Urinary bladder (tissue), 4 donors: ENCODE results near the gene AIFM3. TPM values are rescaled to one million over a fixed set of nuclear protein-coding genes. Genes with fewer than 3 reads are reported as not detected.

Experiments used
- DNase-seq: peaks from one replicate; pipeline ENCODE4 v3.0.0-alpha.2; 2015; ENCODE audit errors: extremely low spot score
- H3K27ac ChIP-seq: one replicate; pipeline ENCODE4 v1.5.1; 2013; ENCODE audit warnings: low read depth, mild to moderate bottlenecking, moderate library complexity
- H3K36me3 ChIP-seq: one replicate; pipeline ENCODE4 v1.6.1; 2013; ENCODE audit warnings: mild to moderate bottlenecking, moderate library complexity; ENCODE audit not compliant: insufficient read depth
- H3K4me1 ChIP-seq: one replicate; pipeline ENCODE4 v1.6.1; 2013; ENCODE audit warnings: mild to moderate bottlenecking, moderate library complexity; ENCODE audit not compliant: insufficient read depth
- H3K4me3 ChIP-seq: one replicate; pipeline ENCODE4 v1.5.1; 2013; ENCODE audit warnings: low read depth, low read length
- WGBS: extraction: QIAGEN DNeasy Blood & Tissue Kit; methylation state at CpG from one replicate; pipeline ENCODE4 v1.1.7; 2013; 5-methylcytosine and 5-hydroxymethylcytosine counted together
- polyA plus RNA-seq: library from polyadenylated mRNA; stranded (reverse); fragments of 200-250 nt; gene quantifications from one replicate; pipeline ENCODE4 v1.2.3, GENCODE V29; 2013
- total RNA-seq: library from RNA; depleted of rRNA; stranded (reverse); fragments of >200 nt; gene quantifications from one replicate; pipeline ENCODE4 v1.2.3, GENCODE V29; 2014
- donor health status: healthy with polysubstance abuse.
- donor health status: healthy.

AIFM3 gene
- total and polyA plus RNA-seq, 2 donors = 0.53 to 2.8 TPM

DNA sequence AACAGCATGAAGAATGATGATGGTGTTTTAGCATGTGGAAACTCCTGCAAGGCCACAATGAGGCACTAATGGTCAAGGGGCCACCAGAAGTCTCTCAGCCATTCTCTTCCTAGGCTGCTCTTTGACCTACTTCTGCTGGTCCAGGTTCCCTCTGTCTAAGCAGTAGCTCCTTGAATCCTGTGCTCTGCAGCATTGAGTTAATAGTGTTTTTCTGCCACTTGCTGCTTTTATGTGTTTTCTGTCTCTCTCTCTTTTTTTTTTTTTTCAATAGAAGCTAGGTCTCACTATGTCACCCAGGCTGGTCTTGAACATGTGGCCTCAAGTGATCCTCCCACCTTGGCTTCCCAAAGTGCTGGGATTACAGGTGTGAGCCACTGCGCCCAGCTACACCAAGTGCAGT, 20.1 kb upstream of the AIFM3 start:
- no peak overlapping the region for H3K4me3 ChIP-seq
- 98% methylated on average over 1 of the region's 1 CpG for WGBS
- DNase-seq = no peak
- no peaks in the 10 kb centered on the region for H3K4me1 ChIP-seq
- no peak overlapping the region for H3K27ac ChIP-seq
- peaks cover 2% of the 10 kb centered on the region for H3K36me3 ChIP-seq

DNA sequence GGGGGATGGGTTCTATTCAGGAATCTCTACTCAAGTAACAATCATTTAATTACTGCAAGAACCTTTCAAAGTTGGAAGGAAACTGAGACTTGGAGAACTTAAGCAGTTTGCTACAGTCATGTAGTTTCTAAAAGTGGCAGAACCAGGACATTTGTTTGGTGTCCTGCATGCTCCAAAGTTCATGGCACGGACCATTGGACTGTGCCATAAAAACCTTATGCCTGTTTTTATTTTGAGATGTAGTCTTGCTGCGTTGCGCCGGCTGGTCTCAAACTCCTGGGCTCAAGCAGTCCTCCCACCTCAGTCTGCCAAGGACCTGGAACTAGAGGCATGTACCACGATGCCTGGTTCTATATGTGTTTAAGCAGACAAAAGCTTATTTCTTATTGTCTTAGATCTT, 18.6 kb upstream of the AIFM3 start:
- peaks cover 2% of the 10 kb centered on the region for H3K36me3 ChIP-seq
- H3K4me1 ChIP-seq = no peaks in the 10 kb centered on the region
- 82% methylated on average over 5 of the region's 5 CpGs for WGBS
- no peak overlapping the region for H3K4me3 ChIP-seq
- no peak overlapping the region for H3K27ac ChIP-seq
- DNase-seq = no peak

DNA sequence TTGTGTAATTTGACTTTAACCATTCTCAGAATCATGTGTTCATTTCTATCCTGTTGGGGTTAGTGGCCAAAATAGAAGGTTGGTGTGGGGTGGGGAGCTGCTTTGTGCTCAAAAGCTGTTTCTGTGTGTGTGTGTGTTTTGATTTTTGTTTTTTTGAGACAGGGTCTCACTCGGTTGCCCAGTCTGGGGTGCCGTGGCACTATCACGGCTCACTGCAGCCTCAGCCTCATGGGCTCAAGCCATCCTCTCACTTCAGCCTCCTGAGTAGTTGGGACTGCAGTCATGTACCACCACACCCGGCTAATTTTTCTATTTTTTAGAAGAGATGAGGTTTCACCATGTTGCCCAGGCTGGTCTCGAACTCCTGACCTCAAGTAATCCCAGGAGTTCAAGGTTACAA, 18.1 kb upstream of the AIFM3 start:
- WGBS = 92% methylated on average over 5 of the region's 5 CpGs
- Histone ChIP-seq H3K27ac (no peak overlapping the region), H3K36me3 (peaks cover 2% of the 10 kb centered on the region), H3K4me1 (no peaks in the 10 kb centered on the region), H3K4me3 (no peak overlapping the region)
- no peak for DNase-seq

DNA sequence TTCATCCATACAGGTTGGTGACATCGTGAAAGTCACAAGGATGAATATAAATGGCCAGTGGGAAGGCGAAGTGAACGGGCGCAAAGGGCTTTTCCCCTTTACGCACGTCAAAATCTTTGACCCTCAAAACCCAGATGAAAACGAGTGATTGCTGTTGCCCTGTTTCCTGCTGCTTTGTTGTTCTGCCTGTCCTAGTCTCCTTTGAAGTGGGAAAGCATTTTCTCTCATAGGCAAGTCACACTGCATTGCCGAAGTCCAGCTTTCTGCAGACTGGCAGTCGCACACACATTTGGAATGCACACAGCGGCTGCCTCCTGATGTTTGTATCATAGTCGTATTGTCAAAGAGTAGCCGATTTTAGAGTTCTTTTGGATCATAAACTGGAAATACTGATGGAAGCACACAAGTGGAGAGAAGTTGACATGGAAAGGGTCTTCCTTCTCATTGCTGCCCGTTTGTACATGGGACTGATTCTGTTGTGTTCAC, 17.3 kb upstream of the AIFM3 start:
- no peaks in the 10 kb centered on the region for H3K4me1 ChIP-seq
- peaks cover 2% of the 10 kb centered on the region for H3K36me3 ChIP-seq
- no peak overlapping the region for H3K4me3 ChIP-seq
- DNase-seq = no peak
- 77% methylated on average over 13 of the region's 13 CpGs for WGBS
- no peak overlapping the region for H3K27ac ChIP-seq

DNA sequence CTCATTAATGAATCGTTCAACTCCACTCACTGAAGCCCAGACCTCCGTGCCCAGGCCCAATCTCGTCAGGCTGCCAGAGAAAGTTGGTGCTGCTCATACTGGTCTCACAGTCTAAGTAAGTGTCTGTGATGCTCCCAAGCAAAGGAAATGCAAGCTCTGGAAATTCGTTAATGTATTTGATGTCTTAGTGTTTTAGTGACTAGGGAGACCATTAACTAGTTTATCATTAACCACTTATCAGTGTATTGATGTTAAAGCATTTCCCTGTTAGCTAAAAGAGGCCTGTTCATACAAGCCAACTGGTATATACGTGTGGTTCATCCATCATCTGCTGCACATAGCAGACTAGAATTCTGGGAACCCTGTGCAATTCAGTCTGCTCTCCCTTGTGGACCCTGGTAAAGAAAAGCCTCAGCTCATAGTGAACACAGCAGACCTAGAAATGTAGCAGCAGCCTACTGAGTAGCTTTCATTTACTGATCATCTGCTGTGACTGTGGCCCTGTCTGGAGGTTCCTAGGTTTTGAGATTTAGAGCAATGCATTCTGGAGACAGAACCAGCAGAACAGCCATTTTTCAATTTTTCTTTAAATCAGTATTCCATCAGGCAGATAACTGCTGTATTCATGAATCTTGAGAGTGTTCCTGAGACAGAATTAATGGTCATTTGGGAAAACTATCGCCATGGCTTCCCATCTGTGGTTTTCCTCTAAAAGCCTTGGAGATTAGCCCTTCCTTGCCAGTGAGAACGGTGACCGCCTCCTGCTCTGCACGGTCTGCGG, 15.7 kb upstream of the AIFM3 start:
- DNase-seq = peak; percentile 36
- WGBS = 82% methylated on average over 10 of the region's 10 CpGs
- peaks cover 2% of the 10 kb centered on the region for H3K36me3 ChIP-seq
- no peak overlapping the region for H3K4me3 ChIP-seq
- H3K4me1 ChIP-seq = no peaks in the 10 kb centered on the region
- H3K27ac ChIP-seq = peak overlapping the region; percentile 29

DNA sequence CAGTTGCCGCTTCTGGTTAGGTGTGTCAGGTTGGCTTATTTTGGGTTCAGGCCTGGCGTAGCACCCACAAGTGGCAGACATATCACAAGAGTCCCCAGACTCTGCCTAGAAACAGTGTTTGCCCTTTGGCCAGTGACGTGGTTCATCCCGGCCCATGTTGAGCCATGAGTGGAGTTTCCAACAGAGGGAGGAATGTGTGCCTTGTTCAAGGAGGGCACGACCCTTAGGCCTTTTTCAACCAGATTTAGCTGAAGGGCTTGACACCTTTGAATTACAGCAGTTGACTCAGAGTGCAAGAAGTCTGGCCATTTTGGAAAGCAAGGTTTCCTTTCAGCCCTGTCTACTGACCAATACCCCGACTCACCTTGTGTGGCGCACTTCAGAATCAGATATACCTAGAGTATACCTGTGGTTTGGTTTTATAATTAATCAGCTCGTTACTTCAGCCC, 15.1 kb upstream of the AIFM3 start:
- WGBS = 87% methylated on average over 8 of the region's 8 CpGs
- Histone ChIP-seq H3K4me3 (no peak overlapping the region), H3K27ac (no peak overlapping the region), H3K36me3 (peaks cover 2% of the 10 kb centered on the region), H3K4me1 (no peaks in the 10 kb centered on the region)
- no peak for DNase-seq

DNA sequence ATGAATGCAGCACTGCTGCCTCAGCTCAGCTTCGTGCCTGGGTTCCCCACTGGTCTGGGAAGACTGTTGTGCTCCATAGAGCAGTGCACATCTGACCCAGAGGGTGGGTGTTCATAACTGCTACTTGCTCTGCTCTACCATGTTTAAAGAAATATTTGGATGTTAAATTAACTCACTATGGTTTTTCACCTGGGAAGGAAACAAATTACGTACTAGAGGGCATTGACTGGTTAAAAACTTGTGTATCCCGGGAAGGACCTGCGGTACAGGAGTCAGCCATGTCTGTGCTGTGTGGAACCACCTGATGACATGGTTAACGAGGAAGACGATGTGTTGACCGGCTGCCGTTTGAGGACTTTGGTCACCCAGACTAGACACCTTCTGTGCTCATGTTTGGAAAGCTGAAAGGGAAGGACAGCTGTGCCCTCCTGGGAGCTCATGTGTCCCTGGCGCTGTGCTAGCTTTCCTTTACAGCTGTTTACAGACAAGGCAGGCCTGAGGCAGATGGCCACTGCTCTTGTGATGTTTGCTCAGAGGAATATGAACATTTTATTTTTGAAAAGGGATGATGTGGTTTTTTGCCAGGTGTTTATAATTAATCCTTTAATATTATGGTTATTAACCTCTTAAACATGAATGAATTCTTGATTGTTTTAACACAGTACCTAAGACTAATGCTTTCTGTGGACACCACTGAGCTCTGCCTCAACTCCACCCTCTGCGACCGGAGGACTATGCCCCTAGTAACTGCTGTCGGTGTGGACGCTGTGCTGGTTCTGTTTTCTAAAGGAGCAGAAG, 14.3 kb upstream of the AIFM3 start:
- H3K36me3 ChIP-seq = peaks cover 2% of the 10 kb centered on the region
- WGBS = 82% methylated on average over 13 of the region's 13 CpGs
- DNase-seq = no peak
- H3K4me1 ChIP-seq = no peaks in the 10 kb centered on the region
- H3K4me3 ChIP-seq = no peak overlapping the region
- H3K27ac ChIP-seq = no peak overlapping the region

DNA sequence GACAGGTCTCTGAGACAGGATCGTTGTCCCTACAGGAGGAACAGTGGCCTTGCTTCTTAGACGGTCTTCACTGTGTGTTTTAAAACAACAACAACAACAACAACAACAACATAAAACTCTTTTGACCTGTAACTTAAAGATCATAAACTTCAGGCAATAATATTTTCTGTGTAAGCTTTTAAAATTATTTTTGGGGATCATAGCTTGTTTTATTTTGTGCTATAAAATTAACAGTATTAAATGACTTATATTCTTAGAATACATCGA, 13.8 kb upstream of the AIFM3 start:
- Histone ChIP-seq H3K4me3 (no peak overlapping the region), H3K27ac (no peak overlapping the region), H3K36me3 (peaks cover 2% of the 10 kb centered on the region), H3K4me1 (no peaks in the 10 kb centered on the region)
- no peak for DNase-seq
- WGBS = 73% methylated on average over 3 of the region's 3 CpGs

DNA sequence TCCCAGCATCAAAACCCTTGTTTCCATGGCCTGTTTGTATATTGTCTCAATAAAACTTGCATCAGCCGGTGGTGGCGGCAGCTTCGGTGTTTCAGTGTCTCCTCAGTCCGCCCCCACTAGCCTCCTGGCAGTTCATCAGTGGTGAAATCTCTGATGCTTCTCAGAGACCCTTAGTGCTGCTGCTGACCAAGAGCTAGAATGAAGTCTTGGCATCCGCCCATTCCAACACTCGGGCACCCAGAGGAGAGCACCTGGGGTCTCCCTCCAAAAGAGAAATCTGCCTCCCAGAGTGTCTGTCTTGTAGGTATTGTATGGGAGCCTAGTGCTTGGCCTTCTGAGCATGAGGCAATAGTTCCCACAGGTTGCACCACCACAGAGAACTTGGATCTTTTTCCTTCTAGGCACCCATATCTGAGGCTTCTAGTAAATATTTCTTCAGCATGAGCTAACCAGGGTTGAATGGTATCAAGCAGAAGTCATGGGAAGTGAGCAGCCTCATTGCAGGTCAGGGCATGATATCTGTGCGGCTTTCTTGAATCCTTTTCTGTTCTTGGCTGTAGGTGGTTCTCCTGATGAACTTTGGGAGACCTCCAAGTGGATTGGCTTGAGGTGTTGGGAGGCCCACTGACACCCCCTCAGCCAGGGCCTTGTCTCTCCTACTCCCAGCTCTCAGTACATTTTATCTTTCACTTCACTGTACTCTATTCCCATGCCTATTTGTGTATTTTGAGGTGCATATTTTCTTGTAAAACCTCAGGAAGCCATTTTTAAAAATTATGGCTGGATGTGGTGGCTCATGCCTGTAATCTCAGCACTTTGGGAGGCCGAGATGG, 13.2 kb upstream of the AIFM3 start:
- 86% methylated on average over 8 of the region's 8 CpGs for WGBS
- Histone ChIP-seq H3K27ac (peak overlapping the region; percentile 25), H3K36me3 (peaks cover 2% of the 10 kb centered on the region), H3K4me1 (no peaks in the 10 kb centered on the region), H3K4me3 (no peak overlapping the region)
- DNase-seq = no peak

DNA sequence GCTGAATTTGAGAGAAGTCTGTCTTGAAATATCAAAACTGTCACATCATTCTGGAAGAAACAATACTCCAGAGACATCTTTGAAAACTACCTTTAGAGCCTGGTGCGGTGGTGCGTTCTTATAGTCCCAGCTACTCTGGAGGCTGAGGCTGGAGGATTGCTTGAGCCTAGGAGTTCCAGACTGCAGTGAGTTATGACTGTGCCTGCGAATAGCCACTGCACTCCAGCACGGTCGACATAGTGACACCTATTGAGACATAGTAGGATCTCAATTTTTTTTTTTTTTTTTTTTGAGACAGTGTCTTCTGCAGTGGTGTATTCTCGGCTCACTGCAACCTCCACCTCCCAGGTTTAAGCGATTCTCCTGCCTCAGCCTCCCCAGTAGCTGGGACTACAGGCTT, 11.5 kb upstream of the AIFM3 start:
- Histone ChIP-seq H3K36me3 (no peaks in the 10 kb centered on the region), H3K4me1 (no peaks in the 10 kb centered on the region), H3K4me3 (no peak overlapping the region), H3K27ac (no peak overlapping the region)
- DNase-seq = no peak
- WGBS = 85% methylated on average over 7 of the region's 7 CpGs

DNA sequence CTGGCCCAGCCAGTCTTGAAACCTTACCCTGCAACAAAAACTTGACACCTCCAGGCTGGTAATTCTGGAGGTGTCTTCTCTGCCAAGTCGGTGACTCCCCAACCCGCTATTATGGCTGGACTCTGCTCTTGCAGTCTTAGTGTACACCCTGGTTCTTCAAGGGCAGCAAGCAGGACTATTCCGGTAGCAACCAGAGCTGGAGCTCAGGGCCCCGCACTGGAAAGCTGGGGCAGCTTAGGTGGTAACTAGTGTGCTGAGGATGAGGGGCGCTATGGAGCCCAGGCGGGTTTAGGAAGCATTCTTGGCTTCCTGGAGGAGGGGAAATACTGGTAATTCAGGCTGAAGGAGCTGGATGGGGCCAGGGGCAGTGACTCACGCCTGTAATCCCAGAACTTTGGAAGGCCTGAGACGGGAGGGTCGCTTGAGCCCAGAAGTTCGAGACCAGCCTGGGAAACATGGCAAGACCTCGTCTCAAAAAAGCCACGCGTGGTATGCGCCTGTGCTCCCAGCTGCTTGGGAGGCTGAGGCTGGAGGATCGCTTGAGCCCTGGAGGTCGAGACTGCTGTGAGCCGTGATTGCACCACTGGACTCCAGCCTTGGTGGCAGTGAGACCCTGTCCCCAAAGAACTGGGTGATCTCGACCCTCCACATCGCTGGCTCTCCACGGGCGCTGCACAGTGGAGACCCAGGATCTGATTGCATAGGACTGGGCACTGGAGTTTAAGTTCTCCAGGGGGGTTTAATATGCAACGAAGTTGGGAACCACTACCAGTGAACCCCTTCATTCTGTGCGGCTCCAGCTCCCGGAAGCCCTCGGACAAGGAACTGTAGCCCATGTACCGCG, 10.6 kb upstream of the AIFM3 start:
- 35% methylated on average over 27 of the region's 27 CpGs for WGBS
- Histone ChIP-seq H3K36me3 (no peaks in the 10 kb centered on the region), H3K27ac (no peak overlapping the region), H3K4me3 (peak overlapping the region; percentile 60), H3K4me1 (no peaks in the 10 kb centered on the region)
- no peak for DNase-seq

DNA sequence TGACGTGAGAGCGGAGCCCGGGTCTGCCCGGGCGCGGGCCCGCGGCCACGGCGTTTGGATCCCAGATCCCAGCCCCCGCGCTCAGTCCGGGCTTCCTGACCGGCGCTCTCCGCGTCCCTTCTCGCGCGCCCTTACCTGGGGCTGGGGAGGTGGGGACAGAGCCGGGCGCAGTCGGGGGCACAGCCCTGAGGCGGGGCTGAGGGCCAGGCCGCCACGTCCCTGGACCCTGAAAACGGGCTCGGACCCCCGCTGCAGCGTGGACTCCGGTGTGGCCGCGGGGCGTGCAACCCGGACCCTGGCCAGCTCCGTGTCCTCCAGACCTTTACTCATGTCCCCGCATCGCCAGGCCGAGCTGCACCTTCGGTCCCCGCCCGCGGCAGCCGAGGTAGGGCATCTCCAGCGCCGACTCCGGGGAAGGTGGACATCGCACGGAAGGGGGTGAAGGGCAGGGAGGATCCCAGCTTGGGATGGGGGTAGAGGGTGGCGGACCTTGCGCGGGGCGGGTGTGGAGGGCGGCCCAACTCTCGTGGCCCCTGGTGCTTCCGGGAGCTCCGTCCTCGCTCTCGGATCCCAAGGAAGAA, 9.9 kb upstream of the AIFM3 start:
- Histone ChIP-seq H3K27ac (no peak overlapping the region), H3K4me3 (peak overlapping the region; percentile 60), H3K36me3 (no peaks in the 10 kb centered on the region), H3K4me1 (no peaks in the 10 kb centered on the region)
- DNase-seq = no peak
- WGBS = under 1% methylated on average over 59 of the region's 59 CpGs
